HEK293 (cell line): ENCODE measurements around the gene MAP1B.
A peak's percentile ranks its signal among the peaks of the same experiment; 100 is the strongest.

Experiments
- BCL11B ChIP-seq: fragments of 450-650 bp; formaldehyde crosslinking; IDR thresholded peaks from 2 replicates; pipeline ENCODE4 v1.5.1; 2016; ENCODE audit warnings: low read depth, missing biosample characterization, missing genetic modification characterization
- GLI4 ChIP-seq: fragments of 450-650 bp; formaldehyde crosslinking; IDR thresholded peaks from 2 replicates; pipeline ENCODE4 v1.5.1; 2016; ENCODE audit warnings: missing biosample characterization, missing genetic modification characterization
- KLF17 ChIP-seq: fragments of 450-650 bp; formaldehyde crosslinking; IDR thresholded peaks from 2 replicates; pipeline ENCODE4 v1.5.1; 2016; ENCODE audit warnings: missing biosample characterization, missing genetic modification characterization
- KLF8 ChIP-seq: fragments of 450-650 bp; formaldehyde crosslinking; IDR thresholded peaks from 2 replicates; pipeline ENCODE4 v1.5.1; 2016; ENCODE audit warnings: missing biosample characterization, missing genetic modification characterization
- RBAK ChIP-seq: fragments of 450-650 bp; formaldehyde crosslinking; IDR thresholded peaks from 2 replicates; pipeline ENCODE4 v1.5.1; 2016; ENCODE audit warnings: missing biosample characterization, missing genetic modification characterization
- SETDB1 ChIP-seq: IDR thresholded peaks from one replicate; pipeline ENCODE4 v1.6.1; 2017; ENCODE audit warnings: mild to moderate bottlenecking, low read length, moderate library complexity, mixed read lengths; ENCODE audit not compliant: insufficient read length
- ZBTB11 ChIP-seq: fragments of 450-650 bp; formaldehyde crosslinking; conservative IDR thresholded peaks from 2 replicates; pipeline ENCODE4 v1.5.1; 2016; ENCODE audit warnings: low read depth, missing biosample characterization, missing genetic modification characterization
- ZBTB6 ChIP-seq: fragments of 450-650 bp; formaldehyde crosslinking; IDR thresholded peaks from 2 replicates; pipeline ENCODE4 v1.5.1; 2017; ENCODE audit warnings: missing biosample characterization, missing genetic modification characterization
- ZIC2 ChIP-seq: fragments of 450-650 bp; formaldehyde crosslinking; IDR thresholded peaks from 2 replicates; pipeline ENCODE4 v1.5.1; 2016; ENCODE audit warnings: missing biosample characterization, missing genetic modification characterization
- ZNF114 ChIP-seq: fragments of 450-650 bp; formaldehyde crosslinking; IDR thresholded peaks from 2 replicates; pipeline ENCODE4 v1.5.0; 2017; ENCODE audit warnings: missing biosample characterization, missing genetic modification characterization
- ZNF132 ChIP-seq: fragments of 450-650 bp; formaldehyde crosslinking; IDR thresholded peaks from 2 replicates; pipeline ENCODE4 v1.5.1; 2017; ENCODE audit warnings: missing biosample characterization, missing genetic modification characterization, borderline replicate concordance
- ZNF146 ChIP-seq: fragments of 450-650 bp; formaldehyde crosslinking; IDR thresholded peaks from 2 replicates; pipeline ENCODE4 v1.5.1; 2016; ENCODE audit warnings: missing biosample characterization, missing genetic modification characterization
- ZNF155 ChIP-seq: fragments of 450-650 bp; formaldehyde crosslinking; IDR thresholded peaks from 2 replicates; pipeline ENCODE4 v1.5.1; 2016; ENCODE audit warnings: missing biosample characterization, missing genetic modification characterization
- ZNF174 ChIP-seq: fragments of 450-650 bp; formaldehyde crosslinking; IDR thresholded peaks from 2 replicates; pipeline ENCODE4 v1.5.0; 2017; ENCODE audit warnings: missing biosample characterization, mild to moderate bottlenecking, missing genetic modification characterization
- ZNF398 ChIP-seq: fragments of 450-650 bp; formaldehyde crosslinking; IDR thresholded peaks from 2 replicates; pipeline ENCODE4 v1.5.1; 2017; ENCODE audit warnings: missing biosample characterization, missing genetic modification characterization
- ZNF404 ChIP-seq: fragments of 450-650 bp; formaldehyde crosslinking; IDR thresholded peaks from 2 replicates; pipeline ENCODE4 v1.5.1; 2017; ENCODE audit warnings: missing biosample characterization, missing genetic modification characterization
- ZNF610 ChIP-seq: fragments of 450-650 bp; formaldehyde crosslinking; IDR thresholded peaks from 2 replicates; pipeline ENCODE4 v1.5.1; 2016; ENCODE audit warnings: missing biosample characterization, missing genetic modification characterization, borderline replicate concordance
- ZNF707 ChIP-seq: fragments of 450-650 bp; formaldehyde crosslinking; IDR thresholded peaks from 2 replicates; pipeline ENCODE4 v1.5.1; 2016; ENCODE audit warnings: missing biosample characterization, missing genetic modification characterization
- ZNF785 ChIP-seq: fragments of 450-650 bp; formaldehyde crosslinking; IDR thresholded peaks from 2 replicates; pipeline ENCODE4 v1.5.1; 2016; ENCODE audit warnings: missing biosample characterization, missing genetic modification characterization
- ZNF791 ChIP-seq: fragments of 450-650 bp; formaldehyde crosslinking; IDR thresholded peaks from 2 replicates; pipeline ENCODE4 v1.5.1; 2016; ENCODE audit warnings: missing biosample characterization, missing genetic modification characterization
- ZNF843 ChIP-seq: fragments of 450-650 bp; formaldehyde crosslinking; IDR thresholded peaks from 2 replicates; pipeline ENCODE4 v1.5.1; 2016; ENCODE audit warnings: missing biosample characterization, missing genetic modification characterization
- ZSCAN23 ChIP-seq: fragments of 450-650 bp; formaldehyde crosslinking; IDR thresholded peaks from 2 replicates; pipeline ENCODE4 v1.5.1; 2016; ENCODE audit warnings: missing biosample characterization, missing genetic modification characterization
- TF ChIP-seq, protein P1 (sequence below): fragments of 450-650 bp; formaldehyde crosslinking; IDR thresholded peaks from 2 replicates; pipeline ENCODE4 v1.5.1; 2016; ENCODE audit warnings: missing biosample characterization, missing genetic modification characterization, borderline replicate concordance
- TF ChIP-seq, protein P2 (sequence below): fragments of 450-650 bp; formaldehyde crosslinking; IDR thresholded peaks from 2 replicates; pipeline ENCODE4 v1.5.1; 2017; ENCODE audit warnings: missing biosample characterization, missing genetic modification characterization
- TF ChIP-seq, protein P3 (sequence below): fragments of 450-650 bp; formaldehyde crosslinking; IDR thresholded peaks from 2 replicates; pipeline ENCODE4 v1.5.1; 2016; ENCODE audit warnings: missing biosample characterization, missing genetic modification characterization

Gene MAP1B

DNA sequence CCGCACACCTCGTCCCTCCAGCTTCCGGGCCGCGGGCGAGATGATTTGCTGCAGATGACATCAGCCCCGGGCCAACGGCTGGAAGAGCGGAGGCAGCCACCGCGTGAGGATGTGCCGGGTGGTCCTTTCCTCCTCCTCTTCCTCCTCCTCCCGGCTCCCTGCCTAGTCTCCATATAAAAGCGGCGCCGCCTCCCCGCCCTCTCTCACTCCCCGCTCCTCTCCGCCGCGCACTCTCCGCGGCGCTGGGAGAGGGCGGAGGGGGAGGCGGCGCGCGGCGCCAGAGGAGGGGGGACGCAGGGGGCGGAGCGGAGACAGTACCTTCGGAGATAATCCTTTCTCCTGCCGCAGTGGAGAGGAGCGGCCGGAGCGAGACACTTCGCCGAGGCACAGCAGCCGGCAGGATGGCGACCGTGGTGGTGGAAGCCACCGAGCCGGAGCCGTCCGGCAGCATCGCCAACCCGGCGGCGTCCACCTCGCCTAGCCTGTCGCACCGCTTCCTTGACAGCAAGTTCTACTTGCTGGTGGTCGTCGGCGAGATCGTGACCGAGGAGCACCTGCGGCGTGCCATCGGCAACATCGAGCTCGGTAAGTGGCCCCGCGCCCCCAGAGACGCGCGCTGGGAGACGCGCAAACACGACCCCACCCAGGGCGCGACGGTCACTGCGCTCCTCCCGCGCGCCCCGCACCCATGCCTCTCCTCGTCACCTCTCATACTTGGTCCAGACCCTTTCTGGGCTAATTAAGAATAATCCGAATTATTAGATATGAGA is at the start of gene MAP1B (continued):
- TF ChIP-seq ZNF174 (tag by site-specific recombination) = no peak
- no peak for TF ChIP-seq SETDB1
- peak; percentile 75; the same call in 1 of the 2 replicates for TF ChIP-seq ZNF610 (tag by site-specific recombination)
- no peak for TF ChIP-seq ZNF146 (tag by site-specific recombination)
- TF ChIP-seq ZNF398 (tag by site-specific recombination) = peak; percentile 97
- TF ChIP-seq, protein P1, sequence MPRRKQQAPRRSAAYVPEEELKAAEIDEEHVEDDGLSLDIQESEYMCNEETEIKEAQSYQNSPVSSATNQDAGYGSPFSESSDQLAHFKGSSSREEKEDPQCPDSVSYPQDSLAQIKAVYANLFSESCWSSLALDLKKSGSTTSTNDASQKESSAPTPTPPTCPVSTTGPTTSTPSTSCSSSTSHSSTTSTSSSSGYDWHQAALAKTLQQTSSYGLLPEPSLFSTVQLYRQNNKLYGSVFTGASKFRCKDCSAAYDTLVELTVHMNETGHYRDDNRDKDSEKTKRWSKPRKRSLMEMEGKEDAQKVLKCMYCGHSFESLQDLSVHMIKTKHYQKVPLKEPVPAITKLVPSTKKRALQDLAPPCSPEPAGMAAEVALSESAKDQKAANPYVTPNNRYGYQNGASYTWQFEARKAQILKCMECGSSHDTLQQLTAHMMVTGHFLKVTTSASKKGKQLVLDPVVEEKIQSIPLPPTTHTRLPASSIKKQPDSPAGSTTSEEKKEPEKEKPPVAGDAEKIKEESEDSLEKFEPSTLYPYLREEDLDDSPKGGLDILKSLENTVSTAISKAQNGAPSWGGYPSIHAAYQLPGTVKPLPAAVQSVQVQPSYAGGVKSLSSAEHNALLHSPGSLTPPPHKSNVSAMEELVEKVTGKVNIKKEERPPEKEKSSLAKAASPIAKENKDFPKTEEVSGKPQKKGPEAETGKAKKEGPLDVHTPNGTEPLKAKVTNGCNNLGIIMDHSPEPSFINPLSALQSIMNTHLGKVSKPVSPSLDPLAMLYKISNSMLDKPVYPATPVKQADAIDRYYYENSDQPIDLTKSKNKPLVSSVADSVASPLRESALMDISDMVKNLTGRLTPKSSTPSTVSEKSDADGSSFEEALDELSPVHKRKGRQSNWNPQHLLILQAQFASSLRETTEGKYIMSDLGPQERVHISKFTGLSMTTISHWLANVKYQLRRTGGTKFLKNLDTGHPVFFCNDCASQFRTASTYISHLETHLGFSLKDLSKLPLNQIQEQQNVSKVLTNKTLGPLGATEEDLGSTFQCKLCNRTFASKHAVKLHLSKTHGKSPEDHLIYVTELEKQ (tag by site-specific recombination) = no peak
- peak; percentile 60; the same call in 1 of the 2 replicates for TF ChIP-seq KLF8 (tag by site-specific recombination)
- TF ChIP-seq BCL11B = peak; percentile 9; the same call in 1 of the 2 replicates
- no peak for TF ChIP-seq RBAK (tag by site-specific recombination)
- TF ChIP-seq, protein P2, sequence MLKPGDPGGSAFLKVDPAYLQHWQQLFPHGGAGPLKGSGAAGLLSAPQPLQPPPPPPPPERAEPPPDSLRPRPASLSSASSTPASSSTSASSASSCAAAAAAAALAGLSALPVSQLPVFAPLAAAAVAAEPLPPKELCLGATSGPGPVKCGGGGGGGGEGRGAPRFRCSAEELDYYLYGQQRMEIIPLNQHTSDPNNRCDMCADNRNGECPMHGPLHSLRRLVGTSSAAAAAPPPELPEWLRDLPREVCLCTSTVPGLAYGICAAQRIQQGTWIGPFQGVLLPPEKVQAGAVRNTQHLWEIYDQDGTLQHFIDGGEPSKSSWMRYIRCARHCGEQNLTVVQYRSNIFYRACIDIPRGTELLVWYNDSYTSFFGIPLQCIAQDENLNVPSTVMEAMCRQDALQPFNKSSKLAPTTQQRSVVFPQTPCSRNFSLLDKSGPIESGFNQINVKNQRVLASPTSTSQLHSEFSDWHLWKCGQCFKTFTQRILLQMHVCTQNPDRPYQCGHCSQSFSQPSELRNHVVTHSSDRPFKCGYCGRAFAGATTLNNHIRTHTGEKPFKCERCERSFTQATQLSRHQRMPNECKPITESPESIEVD (tag by site-specific recombination) = no peak
- no peak for TF ChIP-seq ZNF114 (tag by site-specific recombination)
- TF ChIP-seq, protein P3, sequence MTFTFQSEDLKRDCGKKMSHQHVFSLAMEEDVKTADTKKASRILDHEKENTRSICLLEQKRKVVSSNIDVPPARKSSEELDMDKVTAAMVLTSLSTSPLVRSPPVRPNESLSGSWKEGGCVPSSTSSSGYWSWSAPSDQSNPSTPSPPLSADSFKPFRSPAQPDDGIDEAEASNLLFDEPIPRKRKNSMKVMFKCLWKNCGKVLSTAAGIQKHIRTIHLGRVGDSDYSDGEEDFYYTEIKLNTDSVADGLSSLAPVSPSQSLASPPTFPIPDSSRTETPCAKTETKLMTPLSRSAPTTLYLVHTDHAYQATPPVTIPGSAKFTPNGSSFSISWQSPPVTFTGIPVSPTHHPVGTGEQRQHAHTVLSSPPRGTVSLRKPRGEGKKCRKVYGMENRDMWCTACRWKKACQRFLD (tag by site-specific recombination) = no peak
- TF ChIP-seq GLI4 (tag by site-specific recombination) = 0 out of 2 replicates have a peak, but pooled peaks have one; percentile 48
- TF ChIP-seq ZNF843 (tag by site-specific recombination) = no peak; the same call in 1 of the 2 replicates
- TF ChIP-seq ZNF785 (tag by site-specific recombination) = no peak
- no peak for TF ChIP-seq ZNF404 (tag by site-specific recombination)
- peak; percentile 70 for TF ChIP-seq ZIC2 (tag by site-specific recombination)
- peak; percentile 82 for TF ChIP-seq ZBTB11 (tag by site-specific recombination)
- TF ChIP-seq ZBTB6 (tag by site-specific recombination) = no peak
- no peak for TF ChIP-seq ZNF155 (tag by site-specific recombination)
- TF ChIP-seq KLF17 (tag by site-specific recombination) = peak; percentile 19; the same call in 1 of the 2 replicates
- TF ChIP-seq ZNF707 (tag by site-specific recombination) = no peak
- TF ChIP-seq ZNF791 (tag by site-specific recombination) = 0 out of 2 replicates have a peak, but pooled peaks have one; percentile 13
- no peak for TF ChIP-seq ZNF132 (tag by site-specific recombination)
- 0 out of 2 replicates have a peak, but pooled peaks have one; percentile 21 for TF ChIP-seq ZSCAN23 (tag by site-specific recombination)
